NCI-H82 treated with DMSO at 0.1 percent for 48 hours (cell line): ENCODE data around the gene HBA1.
"Not testable (repeated sequence)": the region's sequence is repeated elsewhere in the genome, so short reads cannot be mapped to it uniquely, and the experiment has no call there.

Experiments used
- DNase-seq: peaks from one replicate; lab custom pipeline; 2025; ENCODE audit not compliant: unreplicated experiment; lab: John Stamatoyannopoulos, UW

HBA1 gene

DNA sequence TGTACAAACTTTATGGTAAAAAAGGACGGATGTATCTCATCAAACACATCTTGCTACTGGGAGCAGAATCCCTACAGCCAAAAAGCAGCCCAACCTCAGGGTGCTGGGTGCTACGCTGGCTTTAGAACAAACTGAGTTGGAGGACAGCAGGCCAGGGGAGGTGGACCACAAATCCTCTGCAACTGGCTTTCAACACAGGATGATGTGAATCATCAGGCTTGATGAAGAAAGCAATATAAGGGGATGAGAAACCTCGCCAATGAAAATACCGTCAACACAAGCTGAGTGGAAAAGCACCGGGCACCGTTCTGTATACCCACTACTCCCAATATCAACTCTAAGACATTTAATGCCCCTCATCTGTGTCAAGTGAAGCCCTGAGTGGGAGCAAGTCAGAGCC lies 18.0 kb downstream of the HBA1 start:
- no peak for DNase-seq

DNA sequence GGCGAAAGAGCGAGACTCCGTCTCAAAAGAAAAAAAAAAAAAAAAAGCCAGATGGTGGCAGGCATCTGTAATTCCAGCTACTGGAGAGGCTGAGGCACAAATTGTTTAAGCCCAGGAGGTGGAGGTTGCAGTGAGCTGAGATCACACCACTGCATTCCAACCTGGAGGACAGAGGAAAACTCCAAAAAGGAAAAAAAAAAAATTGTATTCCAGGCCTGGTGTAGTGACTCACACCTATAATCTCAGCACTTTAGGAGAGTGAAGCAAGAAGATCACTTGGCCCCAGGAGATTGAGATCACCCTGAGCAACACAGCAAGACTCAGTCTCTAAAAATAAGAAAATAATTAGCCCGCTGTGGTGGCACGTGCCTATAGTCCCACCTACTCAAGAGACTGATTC lies 23.9 kb downstream of the HBA1 start:
- DNase-seq, result no peak

DNA sequence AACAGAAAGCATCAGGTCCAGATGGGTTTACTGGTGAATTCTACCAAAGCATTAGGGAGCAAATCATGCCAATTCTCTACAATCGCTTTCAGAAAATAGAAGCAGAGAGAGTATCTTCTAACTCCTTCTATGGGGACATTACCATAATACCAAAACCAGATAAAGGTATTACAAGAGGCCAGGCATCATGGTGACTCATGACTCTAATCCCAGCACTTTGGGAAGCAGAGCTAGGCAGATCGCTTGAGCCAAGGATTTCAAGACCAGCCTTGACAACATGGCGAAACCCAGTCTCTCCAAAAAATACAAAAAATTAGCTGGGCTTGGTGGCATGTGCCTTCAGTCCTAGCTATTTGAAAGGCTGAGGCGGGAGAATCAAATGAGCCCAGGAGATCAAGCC lies 26.8 kb downstream of the HBA1 start:
- no peak for DNase-seq

DNA sequence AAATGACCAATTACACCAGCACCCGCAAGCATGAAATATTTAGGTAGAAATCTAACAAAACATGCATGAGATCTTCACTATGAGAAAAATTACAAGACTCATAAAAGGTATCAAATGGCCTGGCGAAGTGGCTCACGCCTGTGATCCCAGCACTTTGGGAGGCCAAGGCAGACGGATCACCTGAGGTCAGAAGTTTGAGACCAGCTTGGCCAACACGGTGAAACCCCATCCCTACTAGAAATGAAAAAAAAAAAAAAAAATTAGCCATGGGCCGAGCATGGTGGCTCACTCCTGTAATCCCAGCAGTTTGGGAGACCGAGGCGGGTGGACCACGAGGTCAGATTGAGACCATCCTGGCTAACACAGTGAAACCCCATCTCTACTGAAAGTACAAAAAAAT lies 27.6 kb downstream of the HBA1 start:
- not testable (repeated sequence) for DNase-seq

DNA sequence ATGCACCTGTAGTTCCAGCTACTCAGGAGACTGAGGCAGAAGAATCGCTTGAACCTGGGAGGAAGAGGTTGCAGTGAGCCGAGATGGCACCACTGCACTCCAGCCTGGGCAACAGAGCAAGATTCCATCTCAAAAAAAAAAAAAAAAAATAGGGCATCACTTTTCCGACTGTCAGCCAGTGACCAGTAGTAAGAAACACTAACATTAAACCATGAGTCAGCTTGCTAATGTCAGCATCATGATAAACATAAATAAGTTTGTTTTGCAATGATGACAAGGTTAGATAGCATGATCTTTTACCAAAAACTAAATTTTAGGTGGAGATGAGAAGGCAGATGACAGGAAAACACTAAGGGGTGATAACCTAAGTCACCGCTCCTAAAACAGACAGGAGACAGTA lies 32.9 kb downstream of the HBA1 start:
- not testable (repeated sequence) for DNase-seq

DNA sequence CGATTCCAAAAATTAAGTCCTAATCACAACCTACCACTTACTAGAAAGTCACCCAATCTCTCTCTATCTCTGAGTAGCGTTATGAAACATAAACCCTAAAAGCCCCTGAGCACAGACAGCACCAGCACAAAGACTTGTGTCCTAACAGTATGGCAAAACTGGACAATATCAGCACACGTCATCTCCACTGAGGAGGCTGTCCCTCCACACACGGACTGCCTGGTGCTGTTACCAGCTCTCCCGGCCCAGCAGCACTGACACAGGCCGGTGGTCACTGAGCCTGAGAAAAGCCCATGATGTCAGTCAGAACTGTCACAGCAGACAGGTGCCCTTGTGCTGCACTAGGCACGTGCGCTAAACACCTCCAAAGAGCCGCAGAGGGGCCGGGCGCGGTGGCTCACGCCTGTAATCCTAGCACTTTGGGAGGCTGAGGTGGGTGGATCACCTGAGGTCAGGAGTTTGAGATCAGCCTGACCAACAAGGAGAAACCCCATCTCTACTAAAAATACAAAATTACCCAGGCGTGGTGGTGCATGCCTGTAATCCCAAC lies 35.2 kb downstream of the HBA1 start:
- not testable (repeated sequence) for DNase-seq

DNA sequence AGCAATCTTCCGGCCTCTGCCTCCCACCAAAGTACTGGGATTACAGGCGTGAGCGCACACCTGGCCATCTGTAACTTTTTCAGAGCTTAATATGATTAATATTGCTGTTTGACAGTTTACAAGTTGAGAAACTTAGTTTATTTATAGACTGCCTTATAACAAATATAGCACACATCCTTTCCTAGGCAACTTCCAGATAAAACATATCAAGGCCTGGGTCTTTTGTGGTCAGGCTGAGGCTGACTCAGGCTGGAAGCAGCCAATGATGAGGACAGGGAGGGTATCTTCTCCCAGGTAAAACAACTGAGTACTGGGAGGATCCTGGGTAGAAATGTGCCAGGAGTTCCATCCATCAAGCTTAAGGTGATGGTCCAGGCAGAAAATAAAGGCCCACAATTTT lies 36.5 kb downstream of the HBA1 start:
- DNase-seq, result no peak

DNA sequence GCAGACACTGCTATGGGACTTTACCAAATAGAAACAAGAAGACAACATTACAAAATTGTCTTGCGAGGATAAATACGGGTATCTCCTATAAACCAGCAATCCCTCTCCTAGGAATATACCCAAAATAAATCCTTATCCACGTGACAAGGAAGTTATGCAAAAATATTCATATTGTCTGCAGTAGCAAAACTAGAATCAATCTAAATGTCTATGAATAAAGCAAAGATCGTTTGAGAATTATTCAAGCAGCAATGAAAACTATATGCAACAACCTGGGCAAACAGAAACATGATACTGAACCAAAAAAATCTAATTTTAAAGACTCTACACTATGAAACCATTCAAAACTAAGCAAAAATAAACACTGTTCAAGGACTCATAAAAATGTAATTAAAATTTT lies 43.5 kb downstream of the HBA1 start:
- DNase-seq, result no peak
